Stimulated activated CD8-positive, alpha-beta memory T cell treated with anti-CD3 and anti-CD28 coated beads, Interleukin-4, amount 100 ng/mL, for 4 hours (primary cell): ENCODE results near the gene TARBP1.
"Not testable (repeated sequence)": the region's sequence is repeated elsewhere in the genome, so short reads cannot be mapped to it uniquely, and the experiment has no call there.

ENCODE experiments used
- DNase-seq, 2 donors: peaks; one replicate each; pipeline ENCODE4 v3.0.0-alpha.2; 2020; ENCODE audit warnings: low read depth in 2 of 2, low spot score in 1 of 2

The TARBP1 gene, protein sequence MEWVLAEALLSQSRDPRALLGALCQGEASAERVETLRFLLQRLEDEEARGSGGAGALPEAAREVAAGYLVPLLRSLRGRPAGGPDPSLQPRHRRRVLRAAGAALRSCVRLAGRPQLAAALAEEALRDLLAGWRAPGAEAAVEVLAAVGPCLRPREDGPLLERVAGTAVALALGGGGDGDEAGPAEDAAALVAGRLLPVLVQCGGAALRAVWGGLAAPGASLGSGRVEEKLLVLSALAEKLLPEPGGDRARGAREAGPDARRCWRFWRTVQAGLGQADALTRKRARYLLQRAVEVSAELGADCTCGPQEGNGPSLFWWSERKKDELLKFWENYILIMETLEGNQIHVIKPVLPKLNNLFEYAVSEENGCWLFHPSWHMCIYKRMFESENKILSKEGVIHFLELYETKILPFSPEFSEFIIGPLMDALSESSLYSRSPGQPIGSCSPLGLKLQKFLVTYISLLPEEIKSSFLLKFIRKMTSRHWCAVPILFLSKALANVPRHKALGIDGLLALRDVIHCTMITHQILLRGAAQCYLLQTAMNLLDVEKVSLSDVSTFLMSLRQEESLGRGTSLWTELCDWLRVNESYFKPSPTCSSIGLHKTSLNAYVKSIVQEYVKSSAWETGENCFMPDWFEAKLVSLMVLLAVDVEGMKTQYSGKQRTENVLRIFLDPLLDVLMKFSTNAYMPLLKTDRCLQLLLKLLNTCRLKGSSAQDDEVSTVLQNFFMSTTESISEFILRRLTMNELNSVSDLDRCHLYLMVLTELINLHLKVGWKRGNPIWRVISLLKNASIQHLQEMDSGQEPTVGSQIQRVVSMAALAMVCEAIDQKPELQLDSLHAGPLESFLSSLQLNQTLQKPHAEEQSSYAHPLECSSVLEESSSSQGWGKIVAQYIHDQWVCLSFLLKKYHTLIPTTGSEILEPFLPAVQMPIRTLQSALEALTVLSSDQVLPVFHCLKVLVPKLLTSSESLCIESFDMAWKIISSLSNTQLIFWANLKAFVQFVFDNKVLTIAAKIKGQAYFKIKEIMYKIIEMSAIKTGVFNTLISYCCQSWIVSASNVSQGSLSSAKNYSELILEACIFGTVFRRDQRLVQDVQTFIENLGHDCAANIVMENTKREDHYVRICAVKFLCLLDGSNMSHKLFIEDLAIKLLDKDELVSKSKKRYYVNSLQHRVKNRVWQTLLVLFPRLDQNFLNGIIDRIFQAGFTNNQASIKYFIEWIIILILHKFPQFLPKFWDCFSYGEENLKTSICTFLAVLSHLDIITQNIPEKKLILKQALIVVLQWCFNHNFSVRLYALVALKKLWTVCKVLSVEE (N-terminal part only)

GRCh38 chr1:234478481-234479309 lies at the start of gene TARBP1:
Gene TARBP1, minus strand, starts transcription at chr1:234479179. Its CDS starts 76 bp downstream, at chr1:234479103.
- DNase-seq = peak; percentile 20 to 47

DNA sequence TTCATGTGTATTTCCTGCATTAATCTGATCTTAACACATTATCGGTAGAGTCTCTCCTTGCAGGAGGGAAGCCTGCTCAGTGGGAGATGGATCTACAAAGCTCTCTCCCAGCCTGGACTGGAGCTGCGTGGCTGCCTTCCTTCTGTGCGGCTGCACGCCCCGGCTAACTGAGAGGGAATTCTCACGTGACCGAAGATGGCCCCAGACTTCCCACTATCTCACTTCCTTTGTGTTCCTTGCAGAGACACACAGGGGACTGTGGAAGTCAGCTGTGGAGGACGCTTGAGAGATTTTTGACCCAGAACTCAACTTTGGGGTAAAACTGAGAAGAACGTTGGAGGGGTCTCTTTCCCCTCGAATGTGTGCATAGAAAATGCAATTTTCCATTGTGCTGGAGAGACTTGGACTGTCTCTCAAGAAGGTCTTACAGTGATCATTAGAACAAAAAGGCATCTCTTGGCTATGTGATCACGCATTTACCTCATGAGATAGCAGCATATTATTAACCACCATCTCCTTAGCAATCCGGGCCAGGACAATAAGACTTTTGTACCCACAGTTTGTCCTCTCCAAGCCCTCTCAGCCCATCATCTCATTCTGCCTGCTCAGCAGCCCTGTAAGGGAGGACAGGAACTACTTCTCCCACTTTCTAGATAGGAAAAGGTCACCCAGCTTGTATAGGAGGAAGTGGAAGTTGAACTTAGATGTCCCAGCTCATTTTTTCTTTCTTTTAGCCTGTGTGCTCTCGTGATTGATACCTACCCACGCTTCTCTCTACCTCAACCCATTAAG lies 49.3 kb upstream of the TARBP1 start:
- no peak for DNase-seq

DNA sequence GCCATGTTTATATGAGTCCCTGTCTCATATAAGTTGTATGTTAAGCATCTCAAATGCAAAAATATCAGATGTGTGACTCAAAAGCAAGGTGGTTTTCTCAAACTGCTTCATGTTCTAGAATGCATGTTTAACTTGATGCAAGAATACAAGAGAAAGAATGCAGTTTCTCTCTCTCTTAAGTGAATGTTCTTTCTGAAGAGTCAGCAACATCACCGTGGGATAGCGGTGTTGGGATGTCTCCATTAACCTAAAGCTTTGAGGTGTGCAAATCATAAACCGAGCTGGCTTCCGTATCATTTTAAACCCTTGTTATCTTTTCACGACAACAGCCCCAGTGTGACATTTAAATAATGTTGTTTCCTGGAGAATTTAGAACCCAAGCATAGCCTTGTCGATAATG lies 48.4 kb upstream of the TARBP1 start:
- no peak for DNase-seq

- DNase-seq = no peak
Observed at GRCh38 chr1:234526922-234527321, 47.9 kb upstream of the TARBP1 start.

GRCh38 chr1:234525099-234525799 lies 46.3 kb upstream of the TARBP1 start:
- DNase-seq = no peak

GRCh38 chr1:234521836-234522235 lies 42.9 kb upstream of the TARBP1 start:
- DNase-seq = no peak

- DNase-seq = no peak
Observed at GRCh38 chr1:234520908-234521817, 42.2 kb upstream of the TARBP1 start.

DNA sequence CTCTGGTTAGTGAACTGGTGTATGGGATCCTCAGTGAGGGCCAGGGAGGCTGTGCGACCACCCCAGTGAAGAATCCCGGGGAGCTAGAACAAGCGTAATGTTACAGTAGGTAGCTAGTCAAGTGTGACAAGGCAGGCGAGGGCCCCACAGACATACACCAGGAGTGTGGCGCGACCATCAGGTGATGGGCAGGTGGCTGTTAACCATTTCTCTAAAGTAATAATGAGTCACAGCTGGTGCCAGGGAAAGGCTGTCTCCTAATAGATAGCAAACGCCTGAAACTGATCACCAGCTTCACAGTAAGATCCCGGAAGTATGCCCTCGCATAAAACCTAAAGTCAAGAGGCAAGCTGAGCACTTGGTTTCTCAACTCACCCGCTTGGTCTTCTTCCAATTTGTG lies 40.5 kb upstream of the TARBP1 start:
- DNase-seq = no peak

- DNase-seq = no peak
Observed at GRCh38 chr1:234518876-234519275, 39.9 kb upstream of the TARBP1 start.

- DNase-seq = not testable (repeated sequence)
Observed at GRCh38 chr1:234518086-234518485, 39.1 kb upstream of the TARBP1 start.

DNA sequence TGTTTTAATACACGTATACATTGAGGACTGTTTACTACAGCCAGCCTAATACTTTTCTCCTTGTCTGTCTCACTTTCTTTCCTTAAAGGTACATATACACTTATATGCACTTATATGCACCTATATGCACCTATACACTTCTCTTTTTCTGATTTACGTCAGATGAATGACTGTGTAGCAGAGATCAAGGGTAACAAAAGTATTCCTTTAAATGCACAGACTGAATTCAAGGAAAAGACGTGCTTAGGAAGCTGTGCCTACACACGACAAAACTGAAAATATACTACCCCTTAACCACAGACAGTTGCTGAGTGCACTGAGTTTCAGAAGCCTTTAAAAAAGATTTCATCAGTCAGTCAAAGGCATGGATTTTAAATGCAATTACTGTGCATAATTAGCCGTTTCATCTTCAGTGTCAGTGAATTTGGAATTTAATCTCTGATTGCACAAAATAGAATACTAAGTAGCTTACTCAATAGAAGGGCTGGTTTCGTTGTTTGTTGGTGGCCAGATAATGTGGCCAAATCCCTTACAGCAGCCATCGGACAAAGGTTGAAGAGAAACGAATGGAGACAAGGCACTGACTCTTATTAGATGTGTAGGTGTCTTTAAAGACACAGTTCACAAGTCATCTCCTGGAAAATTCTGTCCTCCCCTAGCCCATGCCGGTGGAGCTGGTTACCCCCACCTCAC lies 38.3 kb upstream of the TARBP1 start:
- no peak for DNase-seq

DNA sequence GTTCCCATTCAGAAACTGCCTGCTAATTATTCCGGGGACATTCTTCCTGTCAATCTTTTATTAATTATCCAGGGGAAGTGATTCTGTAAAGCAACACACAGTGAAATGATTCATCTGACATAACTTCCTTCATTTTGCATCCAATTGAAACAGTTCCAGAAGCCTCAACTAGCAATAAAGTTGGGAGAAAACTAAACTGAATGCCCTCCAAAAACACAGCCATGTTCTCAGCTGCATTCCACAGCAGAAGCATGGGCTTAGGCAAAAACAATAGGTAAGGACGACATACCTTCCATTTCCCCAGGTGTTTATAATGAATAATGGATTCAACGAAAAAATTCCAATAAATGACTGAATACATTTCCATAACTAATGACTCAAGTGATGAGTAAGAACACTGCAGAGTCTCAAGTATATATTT lies 36.9 kb upstream of the TARBP1 start:
- DNase-seq = no peak

DNA sequence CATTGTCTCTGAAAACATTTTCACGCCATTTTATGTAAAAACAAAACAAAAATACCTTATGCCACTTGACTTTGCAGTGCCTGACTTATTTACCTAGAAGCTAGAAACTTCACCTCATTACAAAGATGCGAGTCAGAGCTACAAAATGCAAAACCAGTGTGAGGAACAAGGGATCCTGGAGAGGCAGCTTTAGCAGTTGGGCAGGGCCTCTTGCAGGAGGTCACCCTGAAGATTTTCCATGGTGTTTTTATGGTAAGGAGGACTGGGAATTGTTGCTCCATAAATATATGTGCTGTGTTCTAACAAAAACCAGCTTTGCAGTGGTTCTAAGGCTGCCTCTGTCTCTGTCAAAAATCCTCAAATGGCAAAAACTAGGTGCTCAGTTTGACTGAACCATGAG lies 36.4 kb upstream of the TARBP1 start:
- no peak for DNase-seq

GRCh38 chr1:234512451-234512861 lies 33.5 kb upstream of the TARBP1 start:
- no peak for DNase-seq

DNA sequence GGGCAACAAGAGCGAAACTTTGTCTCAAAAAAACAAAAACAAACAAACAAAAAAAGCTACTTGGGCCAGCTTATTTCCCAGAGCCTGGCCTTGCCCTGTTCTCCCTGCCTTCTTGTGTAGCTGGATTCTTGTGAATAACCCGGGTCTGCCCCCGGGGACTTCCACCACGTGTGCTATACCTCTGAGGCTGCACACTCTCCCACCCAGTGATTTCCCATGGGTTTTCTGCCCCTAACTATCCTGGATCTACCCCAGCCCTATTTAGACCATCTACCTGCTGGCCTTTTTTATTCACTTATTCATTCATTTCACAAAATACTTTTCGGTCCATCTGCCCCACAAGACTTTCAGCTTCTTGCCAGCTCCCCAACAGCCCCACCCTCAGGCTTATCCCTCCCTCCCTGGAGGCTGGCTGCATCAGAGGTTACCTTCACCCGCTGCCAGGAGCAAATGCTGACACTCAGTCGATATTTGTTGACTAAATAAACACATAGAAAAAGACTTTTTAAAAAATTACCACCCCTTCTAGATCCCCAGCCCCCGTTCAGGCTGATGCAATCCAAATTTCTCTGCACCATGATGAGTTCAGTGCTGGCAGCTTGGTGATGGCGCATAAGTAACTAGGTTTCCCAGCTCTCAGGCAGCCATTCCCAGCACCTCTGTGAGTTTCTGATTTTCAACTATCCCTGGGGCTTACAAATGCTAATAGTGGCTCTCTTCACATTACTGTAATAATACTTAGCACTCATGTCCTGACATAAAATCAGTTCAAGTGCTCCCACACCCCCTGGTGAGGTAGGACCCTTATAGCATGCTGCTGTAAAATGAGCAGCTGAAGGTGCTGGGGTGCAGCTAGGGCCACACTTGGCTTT lies 30.7 kb upstream of the TARBP1 start:
- no peak for DNase-seq

GRCh38 chr1:234507626-234508387 lies 28.8 kb upstream of the TARBP1 start:
- no peak for DNase-seq
